Stimulated activated CD4-positive, alpha-beta T cell treated with anti-CD3 and anti-CD28 coated beads, Interleukin-4, amount 100 ng/mL, for 1 hour (primary cell): ENCODE results near the gene TTC28.
"Not testable (repeated sequence)": the region's sequence is repeated elsewhere in the genome, so short reads cannot be mapped to it uniquely, and the experiment has no call there.

Experiments
- DNase-seq: peaks from one replicate; pipeline ENCODE4 v3.0.0-alpha.2; 2020

Gene TTC28

GRCh38 chr22:28398981-28399380, 280.7 kb downstream of the TTC28 start:
- DNase-seq, result no peak

- no peak for DNase-seq
Measured at GRCh38 chr22:28398355-28398754, 281.3 kb downstream of the TTC28 start.

- DNase-seq, result no peak
Measured at GRCh38 chr22:28397306-28397705, 282.3 kb downstream of the TTC28 start.

GRCh38 chr22:28395920-28396753, 283.5 kb downstream of the TTC28 start:
- DNase-seq, result no peak

GRCh38 chr22:28395520-28395919, 284.1 kb downstream of the TTC28 start:
- no peak for DNase-seq

GRCh38 chr22:28394513-28395110, 285.0 kb downstream of the TTC28 start:
- no peak for DNase-seq

- no peak for DNase-seq
Measured at GRCh38 chr22:28381429-28382167, 298.0 kb downstream of the TTC28 start.

GRCh38 chr22:28379951-28380350, 299.7 kb downstream of the TTC28 start:
- DNase-seq, result no peak

GRCh38 chr22:28379075-28379779, 300.4 kb downstream of the TTC28 start:
- no peak for DNase-seq

- DNase-seq, result no peak
Measured at GRCh38 chr22:28375761-28376534, 303.7 kb downstream of the TTC28 start.

GRCh38 chr22:28373831-28374230, 305.8 kb downstream of the TTC28 start:
- DNase-seq, result no peak

- DNase-seq, result no peak
Measured at GRCh38 chr22:28369854-28370253, 309.8 kb downstream of the TTC28 start.

GRCh38 chr22:28366856-28367255, 312.8 kb downstream of the TTC28 start:
- no peak for DNase-seq

GRCh38 chr22:28365371-28365770, 314.3 kb downstream of the TTC28 start:
- DNase-seq, result no peak

GRCh38 chr22:28364105-28364504, 315.5 kb downstream of the TTC28 start:
- DNase-seq, result not testable (repeated sequence)

GRCh38 chr22:28360939-28361338, 318.7 kb downstream of the TTC28 start:
- no peak for DNase-seq

- no peak for DNase-seq
Measured at GRCh38 chr22:28358312-28358711, 321.3 kb downstream of the TTC28 start.

GRCh38 chr22:28357193-28357592, 322.4 kb downstream of the TTC28 start:
- no peak for DNase-seq

- DNase-seq, result no peak
Measured at GRCh38 chr22:28351476-28351875, 328.2 kb downstream of the TTC28 start.

- DNase-seq, result no peak
Measured at GRCh38 chr22:28348613-28349609, 330.7 kb downstream of the TTC28 start.

GRCh38 chr22:28346308-28346707, 333.3 kb downstream of the TTC28 start:
- no peak for DNase-seq
